Measurements from ENCODE around the gene PDGFRB. TPM values are rescaled to one million over a fixed set of nuclear protein-coding genes. Genes with fewer than 3 reads are reported as not detected.

PDGFRB gene
- total and polyA plus RNA-seq, 10 of the 15 experiments (the other 5 are each of a cell fraction or from before 2014, with no cell fraction given) = 0.02 to 3.0 (median 1.0) TPM

- in situ Hi-C loops (cut with MboI) (no loop called here), intact Hi-C loops (cut with micrococcal nuclease; ENCODE audit: unreplicated experiment) (no loop called here)
- ChIA-PET RAD21 (ENCODE audit: unreplicated experiment) (interaction anchor here (0.9 kb wide), 1 partner anchor 29 kb away, joined by 3 read pairs; no protein-coding TSS in a partner anchor), CTCF (interaction anchor here (1.5 kb wide), 1 partner anchor 14 kb away, joined by 4 read pairs; no protein-coding TSS in a partner anchor), POLR2A (no interaction called here), SMC1A (ENCODE audit: uncharacterized antibody, unreplicated experiment) (no interaction called here)
- H3K9ac ChIP-seq (ENCODE audit: control insufficient read depth, insufficient read depth, low read length) = no peak overlapping the region
- H3K27me3 ChIP-seq (replicated peaks in 1 of 2; ENCODE audit: control insufficient read depth in 2 of 2, insufficient read depth in 2 of 2, low read length in 1 of 2) = peaks cover 0 to 8% of the 10 kb centered on the region in 2 experiments; a peak in 3 of 4 replicates
- no peak overlapping the region for H3K4me3 ChIP-seq
- no peaks in the 10 kb centered on the region for H3K36me3 ChIP-seq (ENCODE audit: control insufficient read depth in 2 of 2, insufficient read depth in 2 of 2, low read length in 1 of 2)
- H3K4me1 ChIP-seq (ENCODE audit: control insufficient read depth, insufficient read depth, low read length) = no peaks in the 10 kb centered on the region
- ATAC-seq = no peak
- no peak overlapping the region for H3K27ac ChIP-seq (ENCODE audit: control insufficient read depth, insufficient read depth)
- 33% methylated on average over 13 of the region's 13 CpGs for WGBS (ENCODE audit: insufficient coverage, insufficient replicate concordance, low lambda C conversion rate, missing lambda C conversion rate)
- no peaks in the 10 kb centered on the region for H4K20me1 ChIP-seq (ENCODE audit: control insufficient read depth, insufficient read depth)
- BruUV-seq (replicated peaks) = no TSS peak
- H3K9me3 ChIP-seq (replicated peaks; ENCODE audit: control insufficient read depth, insufficient read depth, low read length) = no peaks in the 10 kb centered on the region
- H3K4me2 ChIP-seq (ENCODE audit: control insufficient read depth, insufficient read depth) = no peak overlapping the region
- no peak for FAIRE-seq
- TF ChIP-seq CREB1 (IDR thresholded peaks at IDR 0.05; ENCODE audit: low read depth) = no peak
- TF ChIP-seq LARP7 (IDR thresholded peaks at IDR 0.05) = no peak
- no peak for TF ChIP-seq TAF1 (IDR thresholded peaks at IDR 0.05; ENCODE audit: borderline replicate concordance, low read depth, low read length)
- TF ChIP-seq BACH1 (IDR thresholded peaks at IDR 0.05; ENCODE audit: borderline replicate concordance) = no peak
- no peak for TF ChIP-seq CHD1 (IDR thresholded peaks at IDR 0.05; ENCODE audit: low read depth, low read length)
- TF ChIP-seq MXI1 (IDR thresholded peaks at IDR 0.05; ENCODE audit: low read depth, low read length) = no peak
- TF ChIP-seq RBBP5 (conservative IDR thresholded peaks at IDR 0.05) = no peak
- no peak for TF ChIP-seq HDAC2 (IDR thresholded peaks at IDR 0.05)
- no peak for TF ChIP-seq RB1 (IDR thresholded peaks at IDR 0.05; ENCODE audit: borderline replicate concordance)
- TF ChIP-seq CHD2 (IDR thresholded peaks at IDR 0.05; ENCODE audit: borderline replicate concordance, low read depth, low read length) = no peak
- no peak for TF ChIP-seq JUND (IDR thresholded peaks at IDR 0.05; ENCODE audit: low read depth, low read length)
- TF ChIP-seq MLLT1 (IDR thresholded peaks at IDR 0.05) = no peak
- no peak for TF ChIP-seq NFXL1 (IDR thresholded peaks at IDR 0.05; ENCODE audit: borderline replicate concordance)
- TF ChIP-seq SPI1 (IDR thresholded peaks at IDR 0.05; ENCODE audit: borderline replicate concordance, insufficient read depth, low read depth, low read length) = no peak
- TF ChIP-seq, protein P1, sequence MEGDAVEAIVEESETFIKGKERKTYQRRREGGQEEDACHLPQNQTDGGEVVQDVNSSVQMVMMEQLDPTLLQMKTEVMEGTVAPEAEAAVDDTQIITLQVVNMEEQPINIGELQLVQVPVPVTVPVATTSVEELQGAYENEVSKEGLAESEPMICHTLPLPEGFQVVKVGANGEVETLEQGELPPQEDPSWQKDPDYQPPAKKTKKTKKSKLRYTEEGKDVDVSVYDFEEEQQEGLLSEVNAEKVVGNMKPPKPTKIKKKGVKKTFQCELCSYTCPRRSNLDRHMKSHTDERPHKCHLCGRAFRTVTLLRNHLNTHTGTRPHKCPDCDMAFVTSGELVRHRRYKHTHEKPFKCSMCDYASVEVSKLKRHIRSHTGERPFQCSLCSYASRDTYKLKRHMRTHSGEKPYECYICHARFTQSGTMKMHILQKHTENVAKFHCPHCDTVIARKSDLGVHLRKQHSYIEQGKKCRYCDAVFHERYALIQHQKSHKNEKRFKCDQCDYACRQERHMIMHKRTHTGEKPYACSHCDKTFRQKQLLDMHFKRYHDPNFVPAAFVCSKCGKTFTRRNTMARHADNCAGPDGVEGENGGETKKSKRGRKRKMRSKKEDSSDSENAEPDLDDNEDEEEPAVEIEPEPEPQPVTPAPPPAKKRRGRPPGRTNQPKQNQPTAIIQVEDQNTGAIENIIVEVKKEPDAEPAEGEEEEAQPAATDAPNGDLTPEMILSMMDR (IDR thresholded peaks at IDR 0.05 in 2 of 3, conservative IDR thresholded peaks at IDR 0.05 in 1 of 3; ENCODE audit: control insufficient read depth in 2 of 3, extremely low read depth in 1 of 3, insufficient read depth in 1 of 3, low read depth in 3 of 3, low read length in 3 of 3) = no peak
- TF ChIP-seq MTA3 (IDR thresholded peaks at IDR 0.05; ENCODE audit: borderline replicate concordance, low read length) = no peak
- no peak for TF ChIP-seq SUZ12 (IDR thresholded peaks at IDR 0.05; ENCODE audit: unreplicated experiment)
- TF ChIP-seq, protein P2, sequence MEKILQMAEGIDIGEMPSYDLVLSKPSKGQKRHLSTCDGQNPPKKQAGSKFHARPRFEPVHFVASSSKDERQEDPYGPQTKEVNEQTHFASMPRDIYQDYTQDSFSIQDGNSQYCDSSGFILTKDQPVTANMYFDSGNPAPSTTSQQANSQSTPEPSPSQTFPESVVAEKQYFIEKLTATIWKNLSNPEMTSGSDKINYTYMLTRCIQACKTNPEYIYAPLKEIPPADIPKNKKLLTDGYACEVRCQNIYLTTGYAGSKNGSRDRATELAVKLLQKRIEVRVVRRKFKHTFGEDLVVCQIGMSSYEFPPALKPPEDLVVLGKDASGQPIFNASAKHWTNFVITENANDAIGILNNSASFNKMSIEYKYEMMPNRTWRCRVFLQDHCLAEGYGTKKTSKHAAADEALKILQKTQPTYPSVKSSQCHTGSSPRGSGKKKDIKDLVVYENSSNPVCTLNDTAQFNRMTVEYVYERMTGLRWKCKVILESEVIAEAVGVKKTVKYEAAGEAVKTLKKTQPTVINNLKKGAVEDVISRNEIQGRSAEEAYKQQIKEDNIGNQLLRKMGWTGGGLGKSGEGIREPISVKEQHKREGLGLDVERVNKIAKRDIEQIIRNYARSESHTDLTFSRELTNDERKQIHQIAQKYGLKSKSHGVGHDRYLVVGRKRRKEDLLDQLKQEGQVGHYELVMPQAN (conservative IDR thresholded peaks at IDR 0.05) = no peak
- no peak for TF ChIP-seq RCOR1 (conservative IDR thresholded peaks at IDR 0.05; ENCODE audit: low read depth, low read length)
- no peaks in the 10 kb centered on the region for H3K79me2 ChIP-seq (ENCODE audit: control insufficient read depth, insufficient read depth, low read length)
- DNase-seq (ENCODE audit: low read depth, low spot score) = no peak
- H2AFZ ChIP-seq (ENCODE audit: control insufficient read depth, low read depth, low read length) = no peak overlapping the region
Measured at GRCh38 chr5:150204590-150204960, 48.9 kb upstream of the PDGFRB start.
